HG02610 (cell line): ENCODE measurements around the gene MLLT10.

Source experiments
- ATAC-seq: cut with Tn5 transposase; IDR thresholded peaks from one replicate; pipeline ENCODE4 v1.9.1; 2021; ENCODE audit warnings: mild to moderate bottlenecking, moderate library complexity; ENCODE audit not compliant: unreplicated experiment

The MLLT10 gene

GRCh38 chr10:21516242-21517131, 17.5 kb upstream of the MLLT10 start:
- peak; percentile 58 for ATAC-seq

GRCh38 chr10:21517134-21518031, 16.6 kb upstream of the MLLT10 start:
- peak; percentile 54 for ATAC-seq

- ATAC-seq = no peak
These were observed 15.8 kb upstream of the MLLT10 start for GRCh38 chr10:21518149-21518640.

- no peak for ATAC-seq
These were observed 15.2 kb upstream of the MLLT10 start for GRCh38 chr10:21518641-21519396.

- no peak for ATAC-seq
These were observed 14.6 kb upstream of the MLLT10 start for GRCh38 chr10:21519397-21519933.

- ATAC-seq = peak; percentile 45
These were observed 14.0 kb upstream of the MLLT10 start for GRCh38 chr10:21519941-21520436.

- no peak for ATAC-seq
These were observed 13.5 kb upstream of the MLLT10 start for GRCh38 chr10:21520509-21520908.

- ATAC-seq = no peak
These were observed 13.1 kb upstream of the MLLT10 start for GRCh38 chr10:21520949-21521348.

GRCh38 chr10:21521751-21522533, 12.1 kb upstream of the MLLT10 start:
- ATAC-seq = no peak

- ATAC-seq = no peak
These were observed 11.2 kb upstream of the MLLT10 start for GRCh38 chr10:21522631-21523406.

GRCh38 chr10:21523557-21524008, 10.4 kb upstream of the MLLT10 start:
- no peak for ATAC-seq

GRCh38 chr10:21524131-21524525, 9.9 kb upstream of the MLLT10 start:
- no peak for ATAC-seq

- no peak for ATAC-seq
These were observed 9.3 kb upstream of the MLLT10 start for GRCh38 chr10:21524526-21525366.

GRCh38 chr10:21525367-21526187, 8.5 kb upstream of the MLLT10 start, which contains the start of gene SKIDA1:
Gene SKIDA1 (minus strand): TSS chr10:21525682. CDS start chr10:21517822, 7,860 bp downstream.
- peak; percentile 50 for ATAC-seq

GRCh38 chr10:21526188-21526859, 7.7 kb upstream of the MLLT10 start:
- peak; percentile 33 for ATAC-seq
